SH-SY5Y (cell line): ENCODE results near the gene TCF7.

Experiments used
- GATA2 ChIP-seq: IDR thresholded peaks from 2 replicates; pipeline ENCODE4 v1.6.1; 2011; ENCODE audit warnings: mild to moderate bottlenecking, low read depth, low read length
- GATA3 ChIP-seq: IDR thresholded peaks from 2 replicates; pipeline ENCODE4 v1.6.1; 2011; ENCODE audit warnings: low read depth, mild to moderate bottlenecking, low read length, moderate library complexity

The TCF7 gene

GRCh38 chr5:134176511-134177368 is 62.3 kb downstream of the TCF7 start, which contains the start of gene SKP1:
SKP1 (minus strand) TSS chr5:134176950; CDS start chr5:134174022, 2,928 bp downstream.
- TF ChIP-seq GATA3: no peak
- TF ChIP-seq GATA2: no peak

DNA sequence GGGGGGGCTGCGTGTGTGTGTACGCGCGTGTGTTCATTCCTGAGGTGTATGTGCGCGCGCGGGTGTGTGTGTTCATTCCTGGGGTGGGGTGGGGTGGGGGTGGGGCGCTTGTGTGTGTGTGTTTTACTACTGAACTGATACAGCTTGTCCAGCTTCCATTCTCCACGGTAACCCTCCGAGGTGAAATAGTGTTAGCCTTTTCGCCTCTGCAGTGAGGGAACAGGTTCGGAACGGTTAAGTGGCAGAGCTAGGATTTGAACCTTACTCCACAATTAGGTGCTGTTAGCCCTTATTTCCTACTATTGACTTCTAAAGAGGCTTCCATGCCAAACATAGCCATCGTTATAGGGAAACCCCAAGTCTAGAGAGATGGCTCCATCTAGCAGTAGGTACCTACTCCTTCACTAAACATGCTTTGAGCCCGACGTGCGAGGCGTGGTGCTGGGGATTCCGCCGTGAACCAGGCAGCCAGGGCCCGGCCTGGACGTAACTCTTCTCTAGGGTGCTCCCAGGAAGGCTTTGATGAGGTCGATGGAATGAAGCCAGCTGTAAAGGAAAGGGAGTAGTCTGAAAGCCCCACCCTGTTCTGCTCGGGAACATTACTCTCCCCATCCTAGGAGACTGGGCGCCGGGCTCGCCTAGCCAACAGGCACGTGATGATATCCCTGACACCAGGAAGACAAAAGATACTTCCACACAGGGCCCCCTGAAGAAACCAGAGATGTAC is 63.1 kb downstream of the TCF7 start:
- no peak for TF ChIP-seq GATA3
- TF ChIP-seq GATA2: no peak

DNA sequence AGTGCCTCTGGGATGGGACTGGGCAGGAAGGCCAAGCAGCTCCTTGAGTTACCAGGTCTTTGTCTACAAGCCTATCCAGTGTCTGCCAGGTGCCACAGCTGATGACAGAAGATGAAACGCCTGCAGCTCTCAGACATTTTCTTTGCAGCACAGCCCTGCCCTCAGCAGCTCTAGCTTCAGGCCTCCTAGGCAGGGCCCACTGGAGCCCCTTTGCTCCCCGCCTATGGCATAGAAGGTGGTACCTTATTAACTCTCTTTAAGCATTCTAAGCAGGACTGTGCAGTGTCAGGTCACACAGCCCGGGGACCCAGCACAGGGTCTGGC is 63.6 kb downstream of the TCF7 start:
- TF ChIP-seq GATA3 (no peak), GATA2 (no peak)

DNA sequence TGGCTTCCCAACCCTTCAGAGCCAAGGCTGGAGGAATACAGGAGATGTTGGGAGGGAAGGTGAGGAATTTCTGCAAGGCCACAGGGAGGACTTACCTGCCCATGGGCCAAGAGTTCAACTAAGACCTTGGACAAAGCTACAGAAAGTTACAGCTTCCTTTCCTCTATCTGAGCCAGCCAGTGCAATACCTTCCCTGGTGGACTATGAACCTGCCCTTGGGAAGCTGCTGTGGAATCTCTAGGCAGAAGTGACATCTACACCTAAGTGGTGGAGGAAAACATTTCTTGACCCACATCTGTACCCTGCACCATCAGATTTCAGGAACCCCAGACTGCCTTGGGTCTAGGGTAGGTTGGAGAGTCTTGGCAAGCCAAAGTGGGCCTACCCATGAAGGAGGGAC is 69.0 kb downstream of the TCF7 start:
- no peak for TF ChIP-seq GATA3
- TF ChIP-seq GATA2: no peak

- TF ChIP-seq GATA3: no peak
- no peak for TF ChIP-seq GATA2
Measured at GRCh38 chr5:134184155-134185135, 70.0 kb downstream of the TCF7 start.

- TF ChIP-seq GATA3: no peak
- TF ChIP-seq GATA2: no peak
Measured at GRCh38 chr5:134188092-134188491, 73.6 kb downstream of the TCF7 start.

DNA sequence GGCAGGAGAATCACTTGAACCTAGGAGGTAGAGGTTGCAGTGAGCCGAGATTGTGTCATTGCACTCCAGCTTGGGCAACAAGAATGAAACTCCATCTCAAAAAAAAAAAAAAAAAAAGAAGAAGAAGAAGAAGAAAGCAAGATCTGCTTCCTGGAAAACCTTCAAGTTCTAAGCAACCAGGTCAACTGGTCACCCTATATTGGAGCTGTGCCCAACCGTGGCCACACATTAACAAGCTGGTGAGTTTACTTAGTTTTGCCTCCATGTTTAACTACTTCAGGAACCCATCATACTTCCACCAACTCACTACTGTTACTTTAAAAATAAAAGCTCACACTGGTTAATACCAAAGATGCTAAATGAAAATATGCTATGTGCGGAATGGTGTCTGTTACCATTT is 74.5 kb downstream of the TCF7 start:
- TF ChIP-seq GATA2: no peak
- TF ChIP-seq GATA3: no peak

- TF ChIP-seq GATA2: no peak
- TF ChIP-seq GATA3: no peak
Measured at GRCh38 chr5:134195666-134196065, 81.2 kb downstream of the TCF7 start.
